HepG2 (cell line): ENCODE results near the gene UBE2M. TPM values are rescaled to one million over a fixed set of nuclear protein-coding genes. Genes with fewer than 3 reads are reported as not detected.

Experiments used
- AHR ChIP-seq: IDR thresholded peaks from 2 replicates; pipeline ENCODE4 v1.6.1; 2018; ENCODE audit warnings: missing genetic modification reagents, missing compliant biosample characterization
- ARNTL ChIP-seq: sonication (generic); formaldehyde crosslinking; IDR thresholded peaks from 2 replicates; pipeline ENCODE4 v1.4.0; 2020; ENCODE audit warnings: mild to moderate bottlenecking, missing genetic modification reagents
- BORCS8-MEF2B ChIP-seq: sonication (generic); formaldehyde crosslinking; IDR thresholded peaks from 2 replicates; pipeline ENCODE4 v1.8.0; 2022; ENCODE audit warnings: mild to moderate bottlenecking, missing genetic modification reagents
- CREB1 ChIP-seq, 2 experiments: fragments of 450-650 bp in 1 of 2; IDR thresholded peaks; 2 replicates each; pipeline ENCODE4 v1.6.1; 2016 to 2017; ENCODE audit warnings: control low read depth in 1 of 2, mild to moderate bottlenecking in 1 of 2, missing compliant biosample characterization in 1 of 2, missing genetic modification characterization in 1 of 2
- GABPB1 ChIP-seq: IDR thresholded peaks from 2 replicates; pipeline ENCODE4 v1.6.1; 2016; ENCODE audit warnings: mild to moderate bottlenecking, missing genetic modification reagents, moderate library complexity, missing compliant biosample characterization
- HMGXB4 ChIP-seq, 2 experiments: sonication (generic) in 1 of 2; formaldehyde crosslinking in 1 of 2; IDR thresholded peaks; 2 replicates each; pipeline versions ENCODE4 v1.4.0 to v1.6.1; 2018 to 2020; ENCODE audit warnings: missing genetic modification reagents in 2 of 2, borderline replicate concordance in 1 of 2, low read depth in 1 of 2, mild to moderate bottlenecking in 1 of 2, missing biosample characterization in 1 of 2
- IKZF5 ChIP-seq: IDR thresholded peaks from 2 replicates; pipeline ENCODE4 v1.6.1; 2018; ENCODE audit warnings: missing genetic modification reagents, mild to moderate bottlenecking, missing compliant biosample characterization
- NFAT5 ChIP-seq: sonication (generic); formaldehyde crosslinking; IDR thresholded peaks from 2 replicates; pipeline ENCODE4 v1.4.0; 2020; ENCODE audit warnings: missing genetic modification reagents
- PATZ1 ChIP-seq: sonication (generic); formaldehyde crosslinking; IDR thresholded peaks from 2 replicates; pipeline ENCODE4 v1.4.0; 2020; ENCODE audit warnings: missing genetic modification reagents
- RFX5 ChIP-seq: IDR thresholded peaks from 2 replicates; pipeline ENCODE4 v1.6.1; 2011; ENCODE audit warnings: low read depth, low read length, improper control_type of control experiment
- TIGD3 ChIP-seq: sonication (generic); formaldehyde crosslinking; IDR thresholded peaks from 2 replicates; pipeline ENCODE4 v1.5.1; 2020; ENCODE audit warnings: mild to moderate bottlenecking, missing genetic modification reagents, borderline replicate concordance
- ZNF232 ChIP-seq: sonication (generic); formaldehyde crosslinking; IDR thresholded peaks from 2 replicates; pipeline ENCODE4 v1.4.0; 2020; ENCODE audit warnings: missing genetic modification reagents, borderline replicate concordance
- ZNF530 ChIP-seq: sonication (generic); formaldehyde crosslinking; IDR thresholded peaks from 2 replicates; pipeline ENCODE4 v1.5.0; 2020; ENCODE audit warnings: low read depth, mild to moderate bottlenecking, missing genetic modification reagents
- polyA plus RNA-seq, 8 experiments: library from polyadenylated mRNA; depleted of rRNA in 3 of 8; stranded (reverse) in 7 of 8; unstranded in 1 of 8; fragments of >200 nt; fragmentation: Illumina TruSeq in 4 of 8; extraction: Trizol in 4 of 8; gene quantifications; 2 replicates each; pipeline versions ENCODE4 v1.2.1 to v1.2.3, GENCODE V29; 2011 to 2016; ENCODE audit warnings: low read depth in 4 of 8, missing spikeins in 1 of 8, mixed read lengths in 1 of 8; ENCODE audit not compliant: insufficient read depth in 1 of 8
- total RNA-seq, 5 experiments: library from RNA; depleted of rRNA; stranded (reverse); fragments of >200 nt; fragmentation: Illumina TruSeq; extraction: Trizol; gene quantifications; 2 replicates each; pipeline ENCODE4 v1.2.3, GENCODE V29; 2016; ENCODE audit warnings: low read depth in 1 of 5

UBE2M gene
- total and polyA plus RNA-seq, 2 of the 13 experiments (the other 11 are each of a cell fraction or from before 2014, with no cell fraction given): 36.2 to 50.3 TPM

GRCh38 chr19:58558623-58559274 lies 338 bp upstream of the UBE2M start (continued):
- TF ChIP-seq NFAT5 (CRISPR knock-in tag): peak; percentile 88; the same call in 1 of the 2 replicates
- no peak for TF ChIP-seq ARNTL (CRISPR knock-in tag)
- TF ChIP-seq IKZF5 (CRISPR knock-in tag): peak; percentile 19; the same call in 1 of the 2 replicates
- TF ChIP-seq RFX5: peak; percentile 12; the same call in 1 of the 2 replicates
- TF ChIP-seq HMGXB4 (CRISPR knock-in tag; IDR thresholded peaks at IDR 0.05; ENCODE audit: borderline replicate concordance in 1 of 2, low read depth in 1 of 2): peak in 1 of 2 experiments; percentile 41; a peak in 3 of 4 replicates
- TF ChIP-seq CREB1 (IDR thresholded peaks at IDR 0.05): peak; percentile 91
- TF ChIP-seq CREB1 (CRISPR knock-in tag; IDR thresholded peaks at IDR 0.05): peak; percentile 92
- no peak for TF ChIP-seq ZNF232 (CRISPR knock-in tag)
- no peak for TF ChIP-seq ZNF530 (CRISPR knock-in tag)
- TF ChIP-seq BORCS8-MEF2B (CRISPR knock-in tag): peak; percentile 80; the same call in 1 of the 2 replicates
- TF ChIP-seq PATZ1 (CRISPR knock-in tag): peak; percentile 44
- peak; percentile 46; the same call in 1 of the 2 replicates for TF ChIP-seq AHR (CRISPR knock-in tag)
- TF ChIP-seq GABPB1 (CRISPR knock-in tag): peak; percentile 91
- TF ChIP-seq TIGD3: peak; percentile 25; the same call in 1 of the 2 replicates
